Neutrophil (primary cell): ENCODE data around the gene SERPINB5.

Experiments
- H3K27ac ChIP-seq: fragments of 200-600 bp; sonication (generic); 2 replicates; pipeline ENCODE4 v1.5.1; 2016; ENCODE audit warnings: mild to moderate bottlenecking, moderate library complexity
- H3K27me3 ChIP-seq: fragments of 200-600 bp; sonication (generic); 2 replicates; pipeline ENCODE4 v1.6.0; 2016; ENCODE audit warnings: mild to moderate bottlenecking
- H3K36me3 ChIP-seq: fragments of 200-600 bp; sonication (generic); 2 replicates; pipeline ENCODE4 v1.5.1; 2017
- H3K4me1 ChIP-seq, 2 experiments: fragments of 200-600 bp in 1 of 2; sonication (generic) in 1 of 2; 1 replicate in 1 of 2; 2 replicates in 1 of 2; pipeline versions ENCODE4 v1.5.1 to v1.6.1; 2013 to 2016; ENCODE audit warnings: low read depth in 1 of 2, low read length in 1 of 2, mild to moderate bottlenecking in 1 of 2, moderate library complexity in 1 of 2; ENCODE audit not compliant: control insufficient read depth in 1 of 2, insufficient read depth in 1 of 2
- H3K4me3 ChIP-seq, 2 experiments: fragments of 200-600 bp in 1 of 2; sonication (generic) in 1 of 2; 1 replicate in 1 of 2; 2 replicates in 1 of 2; pipeline ENCODE4 v1.5.1; 2013 to 2016; ENCODE audit warnings: low read depth in 1 of 2, low read length in 1 of 2, mild to moderate bottlenecking in 1 of 2, moderate library complexity in 1 of 2
- H3K9me3 ChIP-seq: fragments of 200-600 bp; sonication (generic); 2 replicates; pipeline ENCODE4 v1.5.1; 2016
- CTCF ChIP-seq: fragments of 200-600 bp; sonication (generic); IDR thresholded peaks from 2 replicates; pipeline ENCODE4 v1.5.1; 2016; ENCODE audit warnings: antibody characterized with exemption

SERPINB5 gene

DNA sequence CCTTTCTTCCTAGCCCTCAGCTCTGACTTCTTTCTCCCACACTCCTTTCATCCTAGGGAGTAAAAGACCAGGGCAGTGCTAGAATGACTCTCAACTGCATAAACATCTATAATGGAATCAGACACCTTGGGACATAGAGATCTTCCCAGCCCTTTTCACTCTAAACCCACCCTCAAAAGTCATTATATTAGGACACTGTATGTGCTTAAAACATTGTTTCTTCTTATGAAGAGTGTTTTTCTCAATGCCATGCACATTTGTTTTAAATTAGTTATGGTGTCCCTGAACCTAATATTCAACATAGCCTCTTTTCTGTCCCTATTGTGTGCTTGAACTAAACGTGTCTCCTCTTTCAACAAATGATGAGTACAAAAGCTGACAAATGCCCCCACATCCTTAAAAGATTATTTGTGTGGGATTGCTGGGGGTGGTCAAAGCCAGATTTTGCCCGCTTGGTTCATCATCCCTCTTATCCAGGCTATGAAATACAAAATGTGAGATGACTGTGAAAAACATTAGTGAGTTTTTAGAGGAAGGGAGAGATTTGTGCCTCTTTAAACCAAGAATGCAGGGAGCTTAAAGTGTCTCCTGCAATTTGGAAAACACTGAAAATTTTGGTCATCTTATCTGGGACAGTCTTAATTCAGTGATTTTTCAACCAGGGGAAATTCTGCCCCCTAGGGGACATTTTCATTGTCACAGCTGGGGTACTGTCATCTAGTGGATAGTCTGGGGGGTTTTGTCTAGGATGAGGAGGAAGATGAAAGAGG, 29.0 kb downstream of the SERPINB5 start:
- Histone ChIP-seq H3K9me3 (no peaks in the 10 kb centered on the region), H3K36me3 (no peaks in the 10 kb centered on the region), H3K4me3 (no peak overlapping the region), H3K27ac (no peak overlapping the region), H3K4me1 (no peaks in the 10 kb centered on the region), H3K27me3 (no peaks in the 10 kb centered on the region)
- no peak for TF ChIP-seq CTCF

DNA sequence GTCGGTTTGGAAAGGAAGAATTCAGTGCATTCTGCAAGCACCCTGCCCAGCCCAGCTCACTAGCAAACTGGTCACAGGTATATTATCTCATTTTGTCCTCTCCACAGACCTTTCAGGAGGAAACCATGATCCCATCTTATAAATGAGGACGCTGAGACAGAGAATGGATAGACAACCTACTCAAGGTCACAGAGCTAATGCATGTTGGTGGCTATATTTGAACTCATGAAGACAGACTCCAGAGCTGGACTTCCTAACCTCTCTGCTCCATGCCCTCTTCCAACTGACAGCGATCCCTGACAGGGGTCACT, 29.5 kb downstream of the SERPINB5 start:
- Histone ChIP-seq H3K4me3 (no peak overlapping the region), H3K27me3 (no peaks in the 10 kb centered on the region), H3K27ac (no peak overlapping the region), H3K4me1 (no peaks in the 10 kb centered on the region), H3K9me3 (no peaks in the 10 kb centered on the region), H3K36me3 (no peaks in the 10 kb centered on the region)
- no peak for TF ChIP-seq CTCF

GRCh38 chr18:63508596-63508995, 31.8 kb downstream of the SERPINB5 start:
- Histone ChIP-seq H3K4me3 (no peak overlapping the region), H3K36me3 (no peaks in the 10 kb centered on the region), H3K9me3 (no peaks in the 10 kb centered on the region), H3K4me1 (no peaks in the 10 kb centered on the region), H3K27me3 (no peaks in the 10 kb centered on the region), H3K27ac (no peak overlapping the region)
- TF ChIP-seq CTCF = no peak

DNA sequence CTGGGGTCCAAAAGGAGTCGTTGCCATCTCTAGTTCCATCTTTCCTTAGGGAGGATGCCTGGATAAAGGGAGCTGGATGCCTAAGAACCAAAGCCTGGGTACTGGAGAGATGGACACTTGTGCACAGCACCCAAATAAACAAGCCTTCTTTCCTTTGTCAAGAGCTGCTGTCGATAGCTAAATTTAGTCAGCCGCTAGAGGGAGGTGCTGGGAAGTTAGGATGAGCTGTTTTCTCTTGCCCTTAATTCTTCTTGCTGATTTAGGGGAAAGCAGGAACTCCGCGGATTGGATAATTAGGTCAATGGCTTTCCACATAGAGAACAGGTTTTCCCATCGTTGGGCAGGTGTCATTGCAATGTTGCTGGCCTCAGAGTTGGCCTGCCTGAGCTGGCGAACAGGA, 34.5 kb downstream of the SERPINB5 start:
- Histone ChIP-seq H3K4me3 (no peak overlapping the region), H3K9me3 (no peaks in the 10 kb centered on the region), H3K27me3 (no peaks in the 10 kb centered on the region), H3K4me1 (no peaks in the 10 kb centered on the region), H3K36me3 (no peaks in the 10 kb centered on the region), H3K27ac (no peak overlapping the region)
- TF ChIP-seq CTCF = no peak

DNA sequence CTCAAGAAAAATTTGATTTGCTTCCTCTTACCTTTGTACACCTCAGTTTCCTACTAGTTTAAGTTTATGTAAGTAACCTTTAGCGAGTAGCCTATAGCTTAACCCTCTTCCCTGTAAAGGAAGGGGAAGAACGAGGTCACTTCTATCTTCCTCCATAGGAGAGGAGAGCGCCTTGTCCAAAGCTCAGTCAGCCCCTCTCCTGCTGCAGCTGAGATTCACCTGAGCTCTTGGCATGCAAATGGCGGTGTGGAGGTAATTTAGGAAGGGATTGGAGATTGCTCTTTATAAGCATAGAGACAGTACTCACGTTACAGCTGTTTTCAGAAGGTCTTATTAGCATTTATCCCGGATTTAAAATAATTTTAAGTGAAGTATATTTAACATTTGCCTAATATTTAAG, 37.6 kb downstream of the SERPINB5 start:
- Histone ChIP-seq H3K4me1 (peaks cover 4% of the 10 kb centered on the region in 2 experiments), H3K27ac (no peak overlapping the region)
- TF ChIP-seq CTCF = no peak

More for the DNA sequence above, 37.6 kb downstream of the SERPINB5 start:
- H3K9me3 ChIP-seq = no peaks in the 10 kb centered on the region
- no peaks in the 10 kb centered on the region for H3K27me3 ChIP-seq
- no peaks in the 10 kb centered on the region for H3K36me3 ChIP-seq
- H3K4me3 ChIP-seq = no peak overlapping the region
